PC-3 (cell line): ENCODE data around the gene NAGS. TPM values are rescaled to one million over a fixed set of nuclear protein-coding genes. Genes with fewer than 3 reads are reported as not detected.
A peak's percentile ranks its signal among the peaks of the same experiment; 100 is the strongest.
"Not testable (repeated sequence)": the region's sequence is repeated elsewhere in the genome, so short reads cannot be mapped to it uniquely, and the experiment has no call there.

Experiments used
- ATAC-seq: fragments of 200-7000 bp; cut with Tn5 transposase; 2 replicates; pipeline ENCODE4 v1.9.1; 2020; ENCODE audit warnings: mild to moderate bottlenecking, moderate library complexity
- BruUV-seq: library from RNA; stranded (reverse); fragments of 400-500 nt; replicated peaks from 2 replicates; lab custom pipeline; 2021; lab: Mats Ljungman, UMichigan
- CTCF ChIA-PET: fragments of 300-600 bp; sonication (Branson Sonifier 250); formaldehyde crosslinking; loops from one replicate; lab custom pipeline; 2022; ENCODE audit warnings: antibody characterized with exemption; lab: Charles Lee
- POLR2A ChIA-PET: fragments of 300-600 bp; sonication (Branson Sonifier 250); formaldehyde crosslinking; loops from one replicate; lab custom pipeline; 2022; ENCODE audit warnings: antibody characterized with exemption; ENCODE audit not compliant: unreplicated experiment; lab: Charles Lee
- DNase-seq: peaks from one replicate; pipeline ENCODE4 v3.0.0-alpha.2; 2015
- H2AFZ ChIP-seq: fragments of 300-600 bp; sonication (generic); 2 replicates; pipeline ENCODE4 v1.6.0; 2016; ENCODE audit warnings: antibody characterized with exemption, low read length
- H3F3A ChIP-seq: fragments of 300-600 bp; sonication (generic); one replicate; pipeline ENCODE4 v1.6.0; 2017; ENCODE audit warnings: antibody characterized with exemption, low read length, control low read depth, mild to moderate bottlenecking; ENCODE audit not compliant: unreplicated experiment
- H3K27ac ChIP-seq: fragments of 300-600 bp; sonication (generic); 2 replicates; pipeline ENCODE4 v1.5.1; 2016; ENCODE audit warnings: mild to moderate bottlenecking, low read length
- H3K27me3 ChIP-seq: fragments of 300-600 bp; sonication (generic); 2 replicates; pipeline ENCODE4 v1.6.1; 2016; ENCODE audit warnings: low read length, mixed read lengths
- H3K36me3 ChIP-seq: fragments of 300-600 bp; sonication (generic); 2 replicates; pipeline ENCODE4 v1.6.1; 2016; ENCODE audit warnings: low read depth, mixed run types, low read length, mixed read lengths
- H3K4me1 ChIP-seq: fragments of 300-600 bp; sonication (generic); 2 replicates; pipeline ENCODE4 v1.5.1; 2016; ENCODE audit warnings: low read length; ENCODE audit not compliant: insufficient read depth
- H3K4me2 ChIP-seq: fragments of 300-600 bp; sonication (generic); 2 replicates; pipeline ENCODE4 v1.6.0; 2016; ENCODE audit warnings: low read length
- H3K4me3 ChIP-seq: fragments of 300-600 bp; sonication (generic); 2 replicates; pipeline ENCODE4 v1.5.1; 2016; ENCODE audit warnings: mild to moderate bottlenecking, low read length, mixed read lengths
- H3K79me2 ChIP-seq: fragments of 300-600 bp; sonication (generic); 2 replicates; pipeline ENCODE4 v1.6.1; 2017; ENCODE audit warnings: low read length, mixed read lengths
- H3K9ac ChIP-seq: fragments of 300-600 bp; sonication (generic); 2 replicates; pipeline ENCODE4 v1.6.0; 2016; ENCODE audit warnings: mild to moderate bottlenecking, low read length
- H3K9me2 ChIP-seq: fragments of 300-600 bp; sonication (generic); replicated peaks from 2 replicates; pipeline ENCODE4 v1.6.1; 2016; ENCODE audit warnings: mixed run types, low read length, mixed read lengths
- H3K9me3 ChIP-seq: fragments of 300-600 bp; sonication (generic); 2 replicates; pipeline ENCODE4 v1.6.1; 2016; ENCODE audit warnings: low read length, mixed read lengths
- H4K20me1 ChIP-seq: fragments of 300-600 bp; sonication (generic); 2 replicates; pipeline ENCODE4 v1.6.1; 2016; ENCODE audit warnings: low read length, mixed read lengths
- CTCF ChIP-seq: fragments of 300-600 bp; sonication (generic); conservative IDR thresholded peaks from 2 replicates; pipeline ENCODE4 v1.5.1; 2017; ENCODE audit warnings: antibody characterized with exemption, low read depth, mild to moderate bottlenecking, low read length
- EZH2 ChIP-seq: fragments of 300-600 bp; sonication (generic); IDR thresholded peaks from one replicate; pipeline ENCODE4 v1.6.1; 2017; ENCODE audit warnings: antibody characterized with exemption, mild to moderate bottlenecking, low read length; ENCODE audit not compliant: unreplicated experiment
- EZH2phosphoT487 ChIP-seq: fragments of 300-600 bp; sonication (generic); IDR thresholded peaks from 2 replicates; pipeline ENCODE4 v1.6.1; 2018; ENCODE audit warnings: mild to moderate bottlenecking, antibody characterized with exemption, low read length, borderline replicate concordance
- intact Hi-C: fragments of 100-400 bp; cut with micrococcal nuclease; formaldehyde crosslinking; loops from 2 replicates; pipeline ENCODE4 v1.9.0; 2023
- total RNA-seq: library from RNA; depleted of rRNA; stranded (reverse); fragments of >200 nt; gene quantifications from 2 replicates; pipeline ENCODE4 v1.2.3, GENCODE V29; 2014

Gene NAGS
- total RNA-seq, 1 experiment from 2014 or later: 13.5 TPM

- Histone ChIP-seq H4K20me1 (peaks cover 44% of the 10 kb centered on the region), H3F3A (peaks cover 5% of the 10 kb centered on the region), H3K79me2 (peaks cover 87% of the 10 kb centered on the region), H3K9ac (no peak overlapping the region), H3K9me2 (no peaks in the 10 kb centered on the region), H3K9me3 (no peaks in the 10 kb centered on the region), H3K4me3 (no peak overlapping the region), H3K27ac (0 out of 2 replicates have a peak overlapping the region, but pooled peaks have one; percentile 15), H2AFZ (no peak overlapping the region), H3K27me3 (no peaks in the 10 kb centered on the region), H3K36me3 (peaks cover 38% of the 10 kb centered on the region), H3K4me1 (peaks cover 16% of the 10 kb centered on the region), H3K4me2 (no peak overlapping the region)
- no peak for TF ChIP-seq EZH2
- no peak for TF ChIP-seq EZH2phosphoT487
- no peak for TF ChIP-seq CTCF
- no TSS peak for BruUV-seq
- POLR2A ChIA-PET: interaction anchor here (1.1 kb wide), 1 partner anchor 67 kb away, joined by 3 read pairs; no protein-coding TSS in a partner anchor
- DNase-seq (peak; percentile 62), ATAC-seq (peak; percentile 64)
- intact Hi-C loops: no loop called here
- CTCF ChIA-PET: interaction anchor here (0.7 to 1.7 kb wide), 3 partner anchors 39 to 124 kb away, joined by 3 to 7 read pairs (median 5); no protein-coding TSS in a partner anchor
Observed at GRCh38 chr17:44044071-44044470, 39.6 kb downstream of the NAGS start.

GRCh38 chr17:44045486-44045885, 41.1 kb downstream of the NAGS start:
- H3K4me3 ChIP-seq: no peak overlapping the region
- no peak overlapping the region for H3K4me2 ChIP-seq
- H3K27ac ChIP-seq: no peak overlapping the region
- H3F3A ChIP-seq: peaks cover 5% of the 10 kb centered on the region
- H2AFZ ChIP-seq: no peak overlapping the region
- H4K20me1 ChIP-seq: peaks cover 40% of the 10 kb centered on the region
- peaks cover 90% of the 10 kb centered on the region for H3K79me2 ChIP-seq
- no peaks in the 10 kb centered on the region for H3K9me3 ChIP-seq
- peaks cover 16% of the 10 kb centered on the region for H3K4me1 ChIP-seq
- no peak for DNase-seq
- ChIA-PET POLR2A (no interaction called here), CTCF (interaction anchor here (1.7 kb wide), 1 partner anchor 123 kb away, joined by 5 read pairs; no protein-coding TSS in a partner anchor)
- H3K36me3 ChIP-seq: peaks cover 39% of the 10 kb centered on the region
- no peak overlapping the region for H3K9ac ChIP-seq
- no peaks in the 10 kb centered on the region for H3K27me3 ChIP-seq
- ATAC-seq: no peak
- H3K9me2 ChIP-seq: no peaks in the 10 kb centered on the region
- intact Hi-C loops: no loop called here
- TF ChIP-seq CTCF: no peak
- no peak for TF ChIP-seq EZH2phosphoT487
- no peak for TF ChIP-seq EZH2
- no TSS peak for BruUV-seq

GRCh38 chr17:44046893-44047292, 42.5 kb downstream of the NAGS start:
- H3F3A ChIP-seq, H3K9me3 ChIP-seq, CTCF ChIA-PET, H2AFZ ChIP-seq, H3K9ac ChIP-seq, ATAC-seq, intact Hi-C loops, BruUV-seq, H3K4me3 ChIP-seq, DNase-seq, H3K9me2 ChIP-seq, H3K4me2 ChIP-seq, H3K27ac ChIP-seq, H3K27me3 ChIP-seq, POLR2A ChIA-PET: not testable (repeated sequence)
- Histone ChIP-seq H3K79me2 (peaks cover 90% of the 10 kb centered on the region), H4K20me1 (peaks cover 30% of the 10 kb centered on the region), H3K4me1 (peaks cover 16% of the 10 kb centered on the region), H3K36me3 (peaks cover 52% of the 10 kb centered on the region)
